Fibroblast of skin of abdomen (primary cell): ENCODE measurements around the gene RAD51B.

Experiments used
- DNase-seq: peaks from one replicate; pipeline ENCODE4 v3.0.0-alpha.2; 2013

RAD51B gene

DNA sequence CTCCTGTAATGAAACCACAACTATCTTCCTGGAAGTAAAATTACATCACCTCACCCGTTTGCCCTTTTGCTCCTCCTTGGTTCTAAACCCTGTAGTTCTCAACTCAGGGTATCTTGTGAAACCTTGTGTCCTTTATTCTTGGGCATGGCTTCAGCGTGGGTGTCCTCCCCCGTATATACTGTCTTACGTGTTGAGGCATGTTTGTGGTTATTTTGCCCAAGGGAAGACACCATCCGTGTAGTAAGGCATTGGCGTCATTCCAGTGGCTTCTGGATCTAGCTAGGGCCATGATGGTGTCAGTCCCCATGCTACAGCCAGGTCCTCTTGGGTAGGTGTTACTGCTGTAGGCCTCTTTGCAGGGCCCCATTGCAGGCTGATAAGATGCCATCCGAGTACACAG, 857.9 kb downstream of the RAD51B start:
- no peak for DNase-seq

- DNase-seq = no peak
These were observed 858.3 kb downstream of the RAD51B start for GRCh38 chr14:68677901-68678300.

- DNase-seq = no peak
These were observed 858.9 kb downstream of the RAD51B start for GRCh38 chr14:68678471-68678870.

GRCh38 chr14:68679301-68679700, 859.7 kb downstream of the RAD51B start:
- no peak for DNase-seq

- no peak for DNase-seq
These were observed 860.3 kb downstream of the RAD51B start for GRCh38 chr14:68679746-68680467.

GRCh38 chr14:68680541-68681051, 861.0 kb downstream of the RAD51B start:
- DNase-seq = no peak

- DNase-seq = no peak
These were observed 861.9 kb downstream of the RAD51B start for GRCh38 chr14:68681256-68682011.

DNA sequence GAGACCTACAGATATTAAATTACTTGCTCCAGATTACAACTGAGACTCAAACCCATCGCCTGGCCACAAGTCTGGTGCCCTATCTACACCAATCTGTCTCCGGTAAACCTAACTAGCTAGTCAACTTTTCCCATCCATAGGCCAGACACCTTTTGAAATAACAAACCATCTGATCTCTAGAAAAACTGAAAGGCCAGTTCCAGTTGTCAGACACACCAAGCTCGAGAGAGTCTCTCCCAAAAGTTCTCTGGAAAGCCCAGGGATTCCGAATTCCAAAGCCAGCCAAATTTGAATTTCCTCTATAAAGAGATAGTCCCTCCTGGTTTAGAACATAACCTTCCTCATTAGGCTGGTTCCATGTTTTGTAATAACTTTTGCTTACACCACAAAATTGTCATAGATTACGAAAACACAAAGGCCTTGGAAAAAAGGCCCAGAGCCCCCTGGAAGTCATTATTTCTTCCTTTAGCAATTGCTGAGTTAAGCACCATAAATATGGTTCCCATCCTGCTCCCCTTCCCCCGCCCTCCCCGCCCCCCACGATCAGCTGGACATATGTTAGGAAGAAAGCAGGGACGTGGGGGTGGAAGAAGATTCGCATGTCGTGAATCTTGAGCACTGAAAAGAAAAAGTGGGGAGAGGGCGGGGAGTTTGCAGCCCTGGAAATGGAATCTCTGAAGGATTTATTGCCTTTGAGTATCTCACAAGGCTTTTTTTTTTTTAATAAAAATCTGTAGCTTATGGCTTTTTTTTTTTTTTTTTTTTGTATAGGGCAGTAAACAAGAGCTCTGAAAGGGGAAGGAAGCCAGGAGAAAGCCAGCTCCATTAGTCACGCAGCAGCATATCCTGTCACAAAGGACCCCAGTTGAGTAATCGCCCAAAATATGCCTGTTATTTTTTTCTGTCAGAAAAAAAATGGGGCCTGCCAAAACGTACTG, 862.9 kb downstream of the RAD51B start:
- peak; percentile 99 for DNase-seq

DNA sequence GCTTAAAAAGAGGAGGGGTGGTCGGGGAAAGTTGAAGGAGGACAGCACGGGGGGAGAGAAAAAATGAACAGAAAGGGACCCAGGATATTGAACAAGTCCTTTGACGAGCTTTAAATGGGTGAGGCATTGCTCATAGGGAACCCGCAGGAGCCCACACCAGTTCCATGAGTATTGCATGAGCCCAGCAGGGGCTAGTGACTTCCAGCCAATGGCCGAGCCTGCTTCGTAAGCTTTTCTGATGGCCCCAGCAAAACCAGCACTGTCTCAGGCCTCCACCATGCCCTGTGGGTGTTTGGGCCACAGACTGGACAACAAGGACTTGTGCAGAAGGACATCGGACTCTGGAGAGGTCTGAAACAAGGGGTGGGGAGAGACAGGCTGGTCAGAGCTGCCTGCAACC, 863.7 kb downstream of the RAD51B start:
- DNase-seq = peak; percentile 73

GRCh38 chr14:68684466-68685418, 865.2 kb downstream of the RAD51B start:
- DNase-seq = no peak

DNA sequence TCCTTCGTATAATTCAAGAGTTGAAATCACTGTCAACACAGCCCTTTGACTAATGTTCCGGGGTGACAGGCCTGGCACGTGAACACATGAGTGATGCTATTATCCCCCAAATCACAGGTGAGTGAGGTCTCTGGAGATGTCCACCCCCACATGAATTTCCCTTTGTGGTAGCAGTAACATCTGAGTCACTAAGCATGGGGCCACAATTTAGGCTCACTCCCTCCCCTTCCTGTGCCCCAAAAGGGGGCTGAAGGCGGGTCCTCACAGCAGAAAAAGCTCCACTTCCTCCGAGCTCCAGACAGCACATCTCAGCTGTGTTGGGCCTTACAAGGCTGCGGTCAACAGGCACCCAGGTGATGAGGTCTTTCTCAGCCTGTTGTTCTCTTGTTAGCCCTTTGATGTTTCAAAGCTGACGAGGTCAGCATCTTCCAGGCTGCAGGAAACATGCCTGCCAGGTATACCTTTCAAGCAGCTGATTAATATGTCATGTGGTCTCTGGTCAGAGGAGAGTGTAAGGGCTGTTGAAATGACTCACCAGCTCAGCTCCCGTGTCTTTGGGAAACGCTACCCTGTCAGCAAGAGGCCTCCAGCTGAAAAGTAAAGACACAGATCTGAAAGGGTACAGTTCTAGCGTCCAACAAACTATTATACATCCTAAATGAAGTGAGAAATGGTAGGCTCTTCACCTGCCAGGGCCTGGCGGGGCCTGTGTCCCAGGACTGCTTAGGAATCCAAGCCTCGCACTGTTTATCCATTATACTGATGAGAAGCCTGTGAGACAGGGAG, 866.0 kb downstream of the RAD51B start:
- DNase-seq = peak; percentile 70

- no peak for DNase-seq
These were observed 866.6 kb downstream of the RAD51B start for GRCh38 chr14:68686205-68686465.

- no peak for DNase-seq
These were observed 867.1 kb downstream of the RAD51B start for GRCh38 chr14:68686724-68687123.

DNA sequence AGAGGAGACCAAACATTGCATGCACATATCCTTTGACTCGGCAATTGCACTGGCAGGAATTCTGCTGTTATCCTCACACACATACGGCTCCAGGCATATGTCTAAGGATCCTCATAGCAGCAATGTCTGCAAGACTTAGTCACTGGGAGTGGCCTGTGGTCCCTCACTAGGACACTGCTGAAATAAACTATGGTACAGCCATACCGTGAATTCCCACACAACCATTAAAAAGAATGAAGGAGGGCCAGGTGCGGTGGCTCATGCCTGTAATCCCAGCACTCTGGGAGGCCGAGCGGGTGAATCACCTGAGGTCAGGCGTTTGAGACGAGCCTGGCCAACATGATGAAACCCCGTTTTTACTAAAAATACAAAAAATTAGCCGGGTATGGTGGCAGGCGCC, 868.2 kb downstream of the RAD51B start:
- DNase-seq = peak; percentile 98

GRCh38 chr14:68688872-68689371, 869.3 kb downstream of the RAD51B start:
- peak; percentile 96 for DNase-seq

DNA sequence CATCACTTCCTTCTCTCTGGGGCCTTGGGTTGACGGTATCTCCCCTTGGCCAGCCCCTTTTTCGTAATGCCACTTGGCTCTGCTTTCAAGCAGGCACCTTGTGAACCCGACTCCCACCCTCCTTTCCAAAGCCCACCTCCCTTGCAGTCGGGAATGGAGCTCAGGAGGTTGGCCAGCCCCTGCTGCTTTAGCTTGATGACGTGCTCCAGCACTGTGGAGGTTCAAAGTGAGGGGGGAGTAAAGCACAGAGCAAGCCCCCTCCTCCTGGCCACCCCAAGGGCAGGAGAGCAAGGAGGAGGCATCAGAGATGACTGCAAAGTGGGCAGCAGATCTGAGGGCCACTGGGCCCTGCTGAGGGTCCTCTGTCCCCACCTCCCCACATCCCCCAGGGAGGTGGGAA, 869.9 kb downstream of the RAD51B start:
- no peak for DNase-seq

GRCh38 chr14:68690089-68690958, 870.7 kb downstream of the RAD51B start:
- DNase-seq = no peak

DNA sequence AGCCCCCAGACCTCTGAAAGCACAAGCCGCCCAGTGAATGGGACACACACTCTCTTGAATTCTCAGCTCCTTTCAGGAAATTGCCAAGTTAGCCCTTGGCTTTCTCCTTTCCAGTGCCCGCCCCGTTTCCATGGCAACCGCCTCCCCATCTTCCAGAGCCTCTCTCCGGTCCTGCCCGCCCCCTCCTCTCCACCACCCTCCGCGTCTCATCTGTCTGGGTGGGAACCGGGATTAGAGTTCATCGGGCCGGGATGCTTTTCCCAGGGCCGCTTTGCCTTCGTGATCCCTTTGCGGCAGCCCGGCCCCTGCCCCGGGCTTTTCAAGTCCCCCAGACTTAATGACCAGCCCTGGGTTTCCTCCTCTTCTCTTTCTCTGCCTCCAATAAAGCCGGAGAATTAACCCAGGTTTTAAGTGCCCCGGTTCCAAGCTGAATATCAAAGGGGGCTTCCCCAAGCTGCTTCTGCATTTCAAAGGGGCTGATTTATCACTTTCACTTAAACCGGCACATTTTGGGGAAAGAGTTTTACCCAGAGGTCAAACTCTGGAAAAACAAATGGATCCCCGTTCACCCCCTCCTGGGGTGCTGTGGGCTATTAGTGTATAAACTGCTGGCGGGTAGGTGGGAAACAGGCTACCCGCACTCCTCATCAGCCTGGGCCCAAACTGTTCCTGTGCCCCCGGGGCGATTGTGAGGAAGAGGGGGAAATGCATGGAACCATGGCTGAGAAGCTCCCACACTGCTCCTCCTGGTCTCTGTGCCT, 871.6 kb downstream of the RAD51B start:
- no peak for DNase-seq

DNA sequence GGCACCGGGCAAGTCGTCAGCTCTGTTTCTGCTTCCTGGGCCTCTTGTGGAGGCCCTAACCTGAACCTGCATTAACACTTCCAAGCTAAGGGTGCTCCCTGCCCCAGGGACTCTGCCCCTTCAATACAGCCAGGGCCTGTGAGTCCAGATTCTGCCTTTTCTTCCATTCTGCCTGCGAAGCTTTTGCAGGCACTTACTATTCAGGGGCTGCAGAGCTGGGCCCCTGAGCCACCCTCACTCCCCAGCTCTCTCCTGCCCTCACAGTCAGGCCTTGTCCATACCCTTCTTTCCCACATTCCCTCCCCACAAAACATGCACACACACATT, 872.2 kb downstream of the RAD51B start:
- DNase-seq = no peak
